Measurements from ENCODE around the gene CYP24A1. TPM values are rescaled to one million over a fixed set of nuclear protein-coding genes. Genes with fewer than 3 reads are reported as not detected.

Gene CYP24A1
- total and polyA plus RNA-seq, 2 of the 8 experiments (the other 6 are each of a cell fraction or from before 2014, with no cell fraction given): not detected

DNA sequence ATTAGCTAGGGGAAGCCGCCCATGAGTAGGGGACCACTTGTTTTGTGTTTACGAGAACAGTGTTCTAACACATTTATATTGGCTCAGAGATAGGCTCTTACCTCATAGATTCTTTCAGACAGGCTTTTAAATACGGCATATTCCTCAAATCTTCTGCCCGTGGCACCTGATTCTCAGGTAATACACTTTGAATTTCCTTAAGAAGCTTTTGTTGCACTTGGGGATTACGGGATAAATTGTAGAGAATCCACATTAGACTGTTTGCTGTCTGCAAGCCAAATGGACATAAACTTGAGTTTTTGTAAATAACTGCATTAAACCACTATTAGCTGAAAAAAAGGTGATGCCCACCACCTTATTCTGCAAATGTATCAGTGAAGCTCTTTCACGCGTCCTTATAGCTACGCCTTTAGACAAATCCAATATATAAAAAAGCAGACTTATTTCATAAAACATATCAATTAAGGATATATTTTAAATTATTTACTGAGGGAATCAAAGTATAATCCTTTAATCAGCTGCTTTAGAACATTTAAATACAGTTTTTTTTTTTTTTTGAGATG lies 14.8 kb downstream of the CYP24A1 start:
- Histone ChIP-seq H3K23me2 (ENCODE audit: low read depth, low read length) (no peaks in the 10 kb centered on the region), H4K5ac (ENCODE audit: insufficient read length, low read depth, low read length) (no peak overlapping the region), H3K18ac (ENCODE audit: extremely low read depth, low read length) (no peak overlapping the region), H3K4me1 (replicated peaks in 1 of 4; ENCODE audit: control insufficient read depth in 3 of 4, insufficient read depth in 4 of 4, low read length in 3 of 4) (0 out of 7 replicates have a peak, but pooled peaks cover 0 to 5% (median 0%) of the 10 kb centered on the region in 4 experiments), H3K14ac (ENCODE audit: insufficient read length) (no peak overlapping the region), H2AK5ac (ENCODE audit: low read depth, low read length) (no peak overlapping the region), H3K56ac (replicated peaks; ENCODE audit: insufficient read length, low read depth, low read length) (no peak overlapping the region), H2BK15ac (ENCODE audit: low read length) (no peak overlapping the region), H3K79me2 (ENCODE audit: control insufficient read depth in 1 of 2, insufficient read depth in 2 of 2, low read length in 2 of 2) (no peaks in the 10 kb centered on the region), H2BK12ac (ENCODE audit: low read depth, low read length) (no peak overlapping the region), H3K27me3 (replicated peaks in 1 of 4; ENCODE audit: control insufficient read depth in 3 of 4, extremely low read depth in 1 of 4, insufficient read depth in 3 of 4, low read length in 3 of 4) (no peaks in the 10 kb centered on the region), H4K91ac (replicated peaks; ENCODE audit: insufficient read length, low read length) (no peak overlapping the region), H4K20me1 (replicated peaks in 1 of 2; ENCODE audit: control insufficient read depth in 1 of 2, insufficient read depth in 2 of 2, low read length in 2 of 2) (no peaks in the 10 kb centered on the region), H3K36me3 (ENCODE audit: control insufficient read depth in 2 of 4, insufficient read depth in 4 of 4, low read length in 3 of 4) (no peaks in the 10 kb centered on the region), H3K9me3 (ENCODE audit: insufficient read depth in 2 of 2, low read depth in 1 of 2, low read length in 1 of 2) (no peaks in the 10 kb centered on the region), H2BK20ac (ENCODE audit: low read length) (no peak overlapping the region), H3K27ac (ENCODE audit: low read depth, low read length) (no peak overlapping the region), H3K4me3 (ENCODE audit: extremely low read depth in 1 of 4, insufficient read depth in 2 of 4, low read depth in 3 of 4, low read length in 4 of 4) (no peak overlapping the region), H2AFZ (ENCODE audit: low read length) (no peak overlapping the region), H4K8ac (ENCODE audit: extremely low read depth, insufficient read depth, low read length) (no peak overlapping the region), H3K79me1 (ENCODE audit: low read depth, low read length) (no peaks in the 10 kb centered on the region), H3K4ac (replicated peaks; ENCODE audit: insufficient read length, low read depth, low read length) (no peak overlapping the region), H2BK5ac (ENCODE audit: low read depth, low read length) (no peak overlapping the region), H3K23ac (ENCODE audit: insufficient read length) (no peak overlapping the region), H2BK120ac (replicated peaks; ENCODE audit: low read depth, low read length) (no peak overlapping the region), H3K4me2 (ENCODE audit: insufficient read depth in 1 of 2, low read depth in 2 of 2, low read length in 2 of 2) (no peak overlapping the region), H3K9ac (replicated peaks in 1 of 4; ENCODE audit: extremely low read depth in 1 of 4, low read depth in 3 of 4, low read length in 3 of 4) (no peak overlapping the region)
- ChIA-PET POLR2A (ENCODE audit: partially characterized antibody) (interaction anchor here (0.6 kb wide), 1 partner anchor 14 kb away, joined by 3 read pairs; no protein-coding TSS in a partner anchor), CTCF (ENCODE audit: partially characterized antibody) (interaction anchor here (0.8 to 1.4 kb wide), 3 partner anchors 11 to 55 kb away, joined by 3 to 9 read pairs (median 3); no protein-coding TSS in a partner anchor)
- WGBS, 2 experiments (ENCODE audit: extremely low coverage in 1 of 2, insufficient coverage in 1 of 2, insufficient read length in 1 of 2, insufficient replicate concordance in 2 of 2, low coverage in 1 of 2, low lambda C conversion rate in 2 of 2, missing lambda C conversion rate in 1 of 2): 90% methylated on average over 8 of the region's 8 CpGs; no CpG with 5 or more reads in 1 of the 2 experiments
- no peak for FAIRE-seq
- no peak for DNase-seq (ENCODE audit: low read depth in 1 of 2, low spot score in 2 of 2)
- TF ChIP-seq CEBPB (IDR thresholded peaks at IDR 0.05; ENCODE audit: low read depth, low read length) (no peak), KDM4A (IDR thresholded peaks at IDR 0.05; ENCODE audit: low read depth, low read length, severe bottlenecking) (no peak), POLR2AphosphoS5 (IDR thresholded peaks at IDR 0.05; ENCODE audit: low read depth, low read length) (no peak), RXRA (IDR thresholded peaks at IDR 0.05; ENCODE audit: insufficient read depth, low read depth, low read length) (no peak), SIN3A (conservative IDR thresholded peaks at IDR 0.05 in 1 of 2, IDR thresholded peaks at IDR 0.05 in 1 of 2; ENCODE audit: low read depth in 1 of 2, low read length in 2 of 2) (no peak), MAFK (IDR thresholded peaks at IDR 0.05; ENCODE audit: low read depth, low read length) (no peak), TBP (IDR thresholded peaks at IDR 0.05; ENCODE audit: low read depth, low read length) (no peak), CBX5 (IDR thresholded peaks at IDR 0.05; ENCODE audit: low read depth, low read length) (no peak), EGR1 (IDR thresholded peaks at IDR 0.05; ENCODE audit: borderline replicate concordance, low read depth, low read length) (no peak)
- TF ChIP-seq, protein P1, sequence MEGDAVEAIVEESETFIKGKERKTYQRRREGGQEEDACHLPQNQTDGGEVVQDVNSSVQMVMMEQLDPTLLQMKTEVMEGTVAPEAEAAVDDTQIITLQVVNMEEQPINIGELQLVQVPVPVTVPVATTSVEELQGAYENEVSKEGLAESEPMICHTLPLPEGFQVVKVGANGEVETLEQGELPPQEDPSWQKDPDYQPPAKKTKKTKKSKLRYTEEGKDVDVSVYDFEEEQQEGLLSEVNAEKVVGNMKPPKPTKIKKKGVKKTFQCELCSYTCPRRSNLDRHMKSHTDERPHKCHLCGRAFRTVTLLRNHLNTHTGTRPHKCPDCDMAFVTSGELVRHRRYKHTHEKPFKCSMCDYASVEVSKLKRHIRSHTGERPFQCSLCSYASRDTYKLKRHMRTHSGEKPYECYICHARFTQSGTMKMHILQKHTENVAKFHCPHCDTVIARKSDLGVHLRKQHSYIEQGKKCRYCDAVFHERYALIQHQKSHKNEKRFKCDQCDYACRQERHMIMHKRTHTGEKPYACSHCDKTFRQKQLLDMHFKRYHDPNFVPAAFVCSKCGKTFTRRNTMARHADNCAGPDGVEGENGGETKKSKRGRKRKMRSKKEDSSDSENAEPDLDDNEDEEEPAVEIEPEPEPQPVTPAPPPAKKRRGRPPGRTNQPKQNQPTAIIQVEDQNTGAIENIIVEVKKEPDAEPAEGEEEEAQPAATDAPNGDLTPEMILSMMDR (IDR thresholded peaks at IDR 0.05; ENCODE audit: control extremely low read depth in 1 of 3, insufficient read depth in 1 of 3, low read depth in 1 of 3, low read length in 3 of 3): no peak
- TF ChIP-seq, protein P2, sequence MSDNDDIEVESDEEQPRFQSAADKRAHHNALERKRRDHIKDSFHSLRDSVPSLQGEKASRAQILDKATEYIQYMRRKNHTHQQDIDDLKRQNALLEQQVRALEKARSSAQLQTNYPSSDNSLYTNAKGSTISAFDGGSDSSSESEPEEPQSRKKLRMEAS (IDR thresholded peaks at IDR 0.05): no peak
